ENCODE data around the gene GEMIN4. TPM values are rescaled to one million over a fixed set of nuclear protein-coding genes. Genes with fewer than 3 reads are reported as not detected.
"Not testable (repeated sequence)": the region's sequence is repeated elsewhere in the genome, so short reads cannot be mapped to it uniquely, and the experiment has no call there.

The GEMIN4 gene
- total and polyA plus RNA-seq, 2 experiments from 2014 or later, result 23.7 to 24.8 TPM

DNA sequence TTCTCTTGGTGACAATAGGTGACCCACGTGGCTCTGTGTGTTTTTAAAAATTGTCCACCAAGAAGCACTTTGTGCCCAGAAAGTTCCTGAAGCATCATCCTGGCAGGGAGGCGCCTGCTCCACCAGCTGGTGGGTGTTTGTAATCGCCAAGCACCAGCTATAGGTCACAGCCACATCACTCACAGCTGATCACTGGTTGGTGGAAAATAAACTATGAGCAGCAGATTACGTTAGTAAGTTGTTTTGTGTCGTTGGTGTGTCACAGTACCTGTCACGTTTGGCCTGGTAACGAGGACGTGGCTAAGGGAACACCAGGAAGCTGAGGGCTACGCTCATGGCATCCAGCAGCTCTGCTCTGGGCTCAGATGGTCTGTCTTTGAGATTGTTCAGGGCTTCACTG is 40.2 kb upstream of the GEMIN4 start:
- Histone ChIP-seq H3K4me3 (no peak overlapping the region), H3K27me3 (no peaks in the 10 kb centered on the region), H3K27ac (no peak overlapping the region), H3K4me1 (ENCODE audit: low read depth) (no peaks in the 10 kb centered on the region), H3K36me3 (peaks cover 6% of the 10 kb centered on the region), H3K9me3 (ENCODE audit: low read depth) (no peaks in the 10 kb centered on the region)
- TF ChIP-seq, protein P1, sequence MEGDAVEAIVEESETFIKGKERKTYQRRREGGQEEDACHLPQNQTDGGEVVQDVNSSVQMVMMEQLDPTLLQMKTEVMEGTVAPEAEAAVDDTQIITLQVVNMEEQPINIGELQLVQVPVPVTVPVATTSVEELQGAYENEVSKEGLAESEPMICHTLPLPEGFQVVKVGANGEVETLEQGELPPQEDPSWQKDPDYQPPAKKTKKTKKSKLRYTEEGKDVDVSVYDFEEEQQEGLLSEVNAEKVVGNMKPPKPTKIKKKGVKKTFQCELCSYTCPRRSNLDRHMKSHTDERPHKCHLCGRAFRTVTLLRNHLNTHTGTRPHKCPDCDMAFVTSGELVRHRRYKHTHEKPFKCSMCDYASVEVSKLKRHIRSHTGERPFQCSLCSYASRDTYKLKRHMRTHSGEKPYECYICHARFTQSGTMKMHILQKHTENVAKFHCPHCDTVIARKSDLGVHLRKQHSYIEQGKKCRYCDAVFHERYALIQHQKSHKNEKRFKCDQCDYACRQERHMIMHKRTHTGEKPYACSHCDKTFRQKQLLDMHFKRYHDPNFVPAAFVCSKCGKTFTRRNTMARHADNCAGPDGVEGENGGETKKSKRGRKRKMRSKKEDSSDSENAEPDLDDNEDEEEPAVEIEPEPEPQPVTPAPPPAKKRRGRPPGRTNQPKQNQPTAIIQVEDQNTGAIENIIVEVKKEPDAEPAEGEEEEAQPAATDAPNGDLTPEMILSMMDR (IDR thresholded peaks at IDR 0.05; ENCODE audit: low read depth, low read length), result no peak
- DNase-seq (ENCODE audit: low read depth in 1 of 2, low spot score in 1 of 2), result no peak

DNA sequence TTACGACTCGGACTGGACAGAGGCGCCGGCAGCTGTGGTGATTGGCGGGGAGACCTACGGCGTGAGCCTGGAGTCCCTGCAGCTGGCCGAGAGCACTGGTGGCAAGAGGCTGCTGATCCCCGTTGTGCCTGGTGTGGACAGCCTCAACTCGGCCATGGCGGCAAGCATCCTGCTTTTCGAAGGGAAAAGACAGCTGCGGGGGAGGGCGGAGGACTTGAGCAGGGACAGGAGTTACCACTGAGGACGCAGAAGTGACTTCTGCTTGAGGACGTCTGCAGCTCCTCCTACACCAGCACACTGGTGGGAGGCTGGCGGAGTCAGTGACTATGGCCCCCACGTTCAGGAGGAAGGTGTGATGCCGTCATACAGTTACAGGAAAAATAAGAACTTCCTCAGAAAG is 39.8 kb upstream of the GEMIN4 start:
- no peak for DNase-seq (ENCODE audit: low read depth in 1 of 2, low spot score in 1 of 2)
- Histone ChIP-seq H3K9me3 (ENCODE audit: low read depth) (no peaks in the 10 kb centered on the region), H3K4me1 (ENCODE audit: low read depth) (no peaks in the 10 kb centered on the region), H3K27ac (peak overlapping the region; percentile 39), H3K4me3 (no peak overlapping the region), H3K27me3 (no peaks in the 10 kb centered on the region), H3K36me3 (peaks cover 6% of the 10 kb centered on the region)
- TF ChIP-seq, protein P1 (IDR thresholded peaks at IDR 0.05; ENCODE audit: low read depth, low read length), result no peak

DNA sequence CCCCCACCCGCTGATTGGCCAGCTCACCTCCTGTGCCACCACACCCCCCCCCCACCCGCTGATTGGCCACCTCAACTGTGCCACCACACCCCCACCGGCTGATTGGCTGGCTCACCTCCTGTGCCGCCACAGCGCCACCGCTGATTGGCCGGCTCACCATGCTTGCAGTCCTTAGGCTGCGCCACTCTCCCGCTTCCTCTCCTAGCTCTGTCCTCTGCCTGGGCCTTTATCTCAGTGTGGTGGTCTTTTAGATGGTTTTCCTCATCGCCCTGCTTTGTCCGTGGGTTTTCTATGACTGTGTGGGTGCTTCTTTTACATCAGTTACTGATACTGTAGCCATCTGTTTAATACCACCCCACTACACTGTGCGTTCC is 38.8 kb upstream of the GEMIN4 start:
- H3K27me3 ChIP-seq; H3K4me1 ChIP-seq (ENCODE audit: low read depth); H3K9me3 ChIP-seq (ENCODE audit: low read depth); H3K4me3 ChIP-seq; H3K36me3 ChIP-seq: not testable (repeated sequence)
- H3K27ac ChIP-seq, result peak overlapping the region; percentile 39
- DNase-seq (ENCODE audit: low read depth in 1 of 2, low spot score in 1 of 2), result peak in 1 of 2 donors; percentile 47

DNA sequence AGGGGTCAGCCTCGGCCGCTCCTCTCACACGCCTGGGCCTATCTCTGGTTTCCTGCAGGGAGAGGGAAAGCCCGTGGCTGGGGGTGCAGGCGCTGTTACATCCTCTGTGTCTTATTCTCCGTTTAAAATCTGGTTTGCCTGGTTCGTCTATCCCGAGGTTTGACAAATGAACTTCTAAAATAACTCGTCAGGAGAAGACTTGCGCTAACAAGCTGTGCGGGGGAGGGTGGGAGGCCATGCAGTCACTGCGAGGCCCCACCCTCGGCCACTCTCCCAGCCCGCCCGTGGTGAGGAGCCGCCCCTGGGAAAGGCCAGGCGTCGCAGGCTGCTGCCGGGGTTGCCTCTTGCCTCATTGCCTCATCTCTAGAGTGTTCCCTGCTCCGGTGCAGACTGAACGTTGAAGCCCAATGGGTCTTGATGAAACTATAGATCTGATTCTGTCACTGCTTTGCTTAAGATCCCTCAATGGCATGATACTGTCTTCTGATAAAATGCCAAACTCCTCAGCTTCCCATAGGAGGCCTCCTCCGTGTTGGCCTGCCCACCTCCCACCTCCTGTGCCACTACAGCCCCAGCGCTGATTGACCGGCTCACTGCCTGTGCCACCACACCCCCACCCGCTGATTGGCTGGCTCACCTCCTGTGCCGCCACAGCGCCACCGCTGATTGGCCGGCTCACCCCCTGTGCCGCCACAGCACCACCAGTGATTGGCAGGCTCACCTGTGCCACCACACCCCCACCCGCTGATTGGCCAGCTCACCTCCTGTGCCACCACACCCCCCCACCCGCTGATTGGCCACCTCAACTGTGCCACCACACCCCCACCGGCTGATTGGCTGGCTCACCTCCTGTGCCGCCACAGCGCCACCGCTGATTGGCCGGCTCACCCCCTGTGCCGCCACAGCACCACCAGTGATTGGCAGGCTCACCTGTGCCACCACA is 38.1 kb upstream of the GEMIN4 start:
- not testable (repeated sequence) for H3K9me3 ChIP-seq (ENCODE audit: low read depth)
- H3K27ac ChIP-seq, result peak overlapping the region; percentile 73
- peak; percentile 50 to 70 for DNase-seq (ENCODE audit: low read depth in 1 of 2, low spot score in 1 of 2)

DNA sequence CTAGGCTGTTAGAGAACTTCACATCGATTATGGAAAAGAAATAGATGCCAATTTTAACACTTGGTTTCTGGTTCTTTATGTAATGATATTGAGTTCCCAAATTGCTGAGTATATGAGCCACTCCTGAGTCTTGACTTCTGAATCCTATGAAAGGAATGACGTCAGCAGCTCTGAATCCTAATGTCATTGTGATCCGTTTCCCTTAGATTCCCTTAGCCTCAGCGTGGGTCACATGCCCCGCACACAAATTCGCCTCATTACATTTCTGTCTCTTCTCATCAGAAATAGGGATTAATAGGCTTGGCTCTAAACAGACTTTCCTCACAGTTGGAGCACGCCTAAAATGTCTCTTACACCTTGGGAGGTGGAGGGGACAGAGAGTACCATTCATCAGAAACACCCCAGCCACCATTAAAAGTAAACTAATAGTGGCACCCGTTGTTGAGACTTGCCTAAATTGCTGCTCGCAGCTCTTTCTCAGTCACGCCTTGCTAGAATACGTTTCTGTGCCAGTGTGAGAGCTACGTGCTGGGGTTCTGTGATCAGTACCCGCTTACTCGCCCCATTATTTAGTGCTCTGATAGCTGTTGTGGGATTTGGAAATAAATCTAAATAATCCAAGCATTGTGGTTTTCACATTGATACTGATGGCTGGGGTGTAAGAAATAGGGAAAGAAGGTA is 37.2 kb upstream of the GEMIN4 start:
- H3K36me3 ChIP-seq, result peaks cover 6% of the 10 kb centered on the region
- no peaks in the 10 kb centered on the region for H3K27me3 ChIP-seq
- TF ChIP-seq, protein P1 (IDR thresholded peaks at IDR 0.05; ENCODE audit: low read depth, low read length), result no peak
- no peaks in the 10 kb centered on the region for H3K4me1 ChIP-seq (ENCODE audit: low read depth)
- no peak overlapping the region for H3K4me3 ChIP-seq
- no peak for DNase-seq (ENCODE audit: low read depth in 1 of 2, low spot score in 1 of 2)
- H3K9me3 ChIP-seq (ENCODE audit: low read depth), result no peaks in the 10 kb centered on the region
- peak overlapping the region; percentile 73 for H3K27ac ChIP-seq

More for the DNA sequence above, 38.1 kb upstream of the GEMIN4 start:
- not testable (repeated sequence) for H3K36me3 ChIP-seq; H3K4me3 ChIP-seq; H3K4me1 ChIP-seq (ENCODE audit: low read depth); H3K27me3 ChIP-seq

DNA sequence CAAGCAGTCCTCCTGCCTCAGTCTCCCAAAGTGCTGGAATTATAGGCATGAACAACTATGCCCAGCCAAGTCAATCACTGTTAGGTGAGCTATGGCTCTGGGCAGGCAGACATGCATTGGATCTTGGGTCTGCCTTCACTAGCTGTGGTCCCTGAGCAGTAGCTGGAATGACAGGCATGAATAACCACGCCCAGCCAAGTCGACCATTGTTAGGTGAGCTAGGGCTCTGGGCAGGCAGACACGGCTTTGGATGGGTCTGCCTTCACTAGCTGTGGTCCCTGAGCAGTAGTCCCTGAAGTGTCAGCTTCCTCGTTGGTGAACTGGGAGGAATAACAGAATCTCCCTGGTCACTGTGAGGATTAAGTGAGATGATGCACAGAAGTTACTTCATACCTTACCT is 36.5 kb upstream of the GEMIN4 start:
- peaks cover 6% of the 10 kb centered on the region for H3K36me3 ChIP-seq
- H3K27me3 ChIP-seq, result no peaks in the 10 kb centered on the region
- H3K27ac ChIP-seq, result no peak overlapping the region
- DNase-seq (ENCODE audit: low read depth in 1 of 2, low spot score in 1 of 2), result no peak
- TF ChIP-seq, protein P1 (IDR thresholded peaks at IDR 0.05; ENCODE audit: low read depth, low read length), result no peak
- H3K4me3 ChIP-seq, result no peak overlapping the region
- H3K9me3 ChIP-seq (ENCODE audit: low read depth), result no peaks in the 10 kb centered on the region
- H3K4me1 ChIP-seq (ENCODE audit: low read depth), result no peaks in the 10 kb centered on the region

All from cardiac muscle cell (in vitro differentiated cells and primary cell).